SK-MEL-5 (cell line): Measurements from ENCODE around the gene DARS1. TPM values are rescaled to one million over a fixed set of nuclear protein-coding genes. Genes with fewer than 3 reads are reported as not detected.

Experiments used
- DNase-seq: peaks from one replicate; pipeline ENCODE4 v3.0.0-alpha.2; 2016; ENCODE audit warnings: low read depth, low spot score
- in situ Hi-C: cut with HindIII; loops from 2 replicates; pipeline ENCODE4 v1.10.0; 2016; ENCODE audit warnings: low sequenced_read_pairs, high pct_unique_total_duplicates, low pct_unique_long_range_greater_than_20kb
- total RNA-seq: library from RNA; depleted of rRNA; stranded (reverse); fragments of >200 nt; shearing (Covaris generic); gene quantifications from 2 replicates; pipeline ENCODE4 v1.2.3, GENCODE V29; 2014; rRNA removed

Gene DARS1
- total RNA-seq, 1 experiment from 2014 or later = 145 TPM

GRCh38 chr2:135876066-135876711, 109.2 kb downstream of the DARS1 start, which contains the start of gene MCM6:
TSS of gene MCM6 (minus strand) at chr2:135876443. CDS start at chr2:135876365, 78 bp downstream.
- in situ Hi-C loops = no loop called here
- peak; percentile 99 for DNase-seq

- peak; percentile 45 for DNase-seq
- in situ Hi-C loops = no loop called here
These were observed 109.8 kb downstream of the DARS1 start for GRCh38 chr2:135875491-135876065.

GRCh38 chr2:135874777-135875365, 110.6 kb downstream of the DARS1 start:
- in situ Hi-C loops = no loop called here
- no peak for DNase-seq

GRCh38 chr2:135870571-135870970, 114.9 kb downstream of the DARS1 start:
- DNase-seq = no peak
- in situ Hi-C loops = no loop called here

GRCh38 chr2:135863233-135863632, 122.2 kb downstream of the DARS1 start:
- DNase-seq = no peak
- in situ Hi-C loops = no loop called here

GRCh38 chr2:135862718-135863117, 122.7 kb downstream of the DARS1 start:
- in situ Hi-C loops = no loop called here
- DNase-seq = no peak

Other genes with a start within 250 kb of the DARS1 start
- gene UBXN4, start 243.8 kb downstream of the DARS1 start, total RNA-seq = 43.2 and 52.7 TPM in 2 replicates
- gene LCT, start 148.4 kb downstream of the DARS1 start, total RNA-seq = not detected in 2 replicates
- 18.1 and 20.5 TPM in 2 replicates for gene MCM6, start 109.2 kb downstream of the DARS1 start, total RNA-seq
- gene CXCR4, start 132.5 kb upstream of the DARS1 start, total RNA-seq = 4.5 and 5.7 TPM in 2 replicates